HG02759 (cell line): ENCODE measurements around the gene TNIP3.

ENCODE experiments used
- ATAC-seq: cut with Tn5 transposase; IDR thresholded peaks from one replicate; pipeline ENCODE4 v1.9.1; 2021; ENCODE audit warnings: mild to moderate bottlenecking, moderate library complexity; ENCODE audit not compliant: unreplicated experiment

TNIP3 gene

DNA sequence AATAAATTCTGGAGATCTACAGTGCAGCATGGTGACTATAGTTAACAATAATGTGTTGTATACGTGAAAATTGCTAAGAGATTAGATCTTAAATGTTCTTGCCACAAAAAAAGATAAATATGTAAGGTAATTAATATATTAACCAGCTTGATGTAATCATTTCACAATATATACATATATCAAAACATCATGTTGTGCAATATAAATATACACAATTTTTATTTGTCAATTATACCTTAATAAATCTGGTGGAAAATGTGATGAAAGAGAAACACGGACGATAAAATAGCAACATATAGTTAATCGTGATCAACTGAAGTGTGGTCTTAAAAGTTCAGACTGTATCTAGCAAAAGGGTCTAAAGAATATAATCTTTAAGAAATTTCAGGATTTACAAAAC is 75.3 kb downstream of the TNIP3 start:
- ATAC-seq = no peak
